ENCODE results near the gene ELMO1. TPM values are rescaled to one million over a fixed set of nuclear protein-coding genes. Genes with fewer than 3 reads are reported as not detected.
A peak's percentile ranks its signal among the peaks of the same experiment; 100 is the strongest.

Gene ELMO1
- total and polyA plus RNA-seq, 10 donors, result 26.0 to 494 (median 201) TPM

- no peaks in the 10 kb centered on the region for H3K9me3 ChIP-seq
- H3K27me3 ChIP-seq (replicated peaks in 1 of 7), result no peaks in the 10 kb centered on the region
- intact Hi-C loops (cut with DNase I; ENCODE audit: low total_unique reads), result no loop called here
- H3K4me1 ChIP-seq, result peaks cover 2 to 74% (median 51%) of the 10 kb centered on the region in 6 donors
- peak overlapping the region in 6 of 8 donors; percentile 10 to 78 (median 70) for H3K27ac ChIP-seq
- no peaks in the 10 kb centered on the region for H3K36me3 ChIP-seq
- DNase-seq, result no peak
- WGBS, 5 donors, result 30 to 54% (median 38%) methylated on average over 1 of the region's 1 CpG
- no peak for TF ChIP-seq POLR2A (IDR thresholded peaks at IDR 0.05)
- no peak overlapping the region for H3K4me3 ChIP-seq
Observed at GRCh38 chr7:37392673-37393017, 56.0 kb downstream of the ELMO1 start.

GRCh38 chr7:37391791-37392672 lies 56.6 kb downstream of the ELMO1 start:
- no peaks in the 10 kb centered on the region for H3K27me3 ChIP-seq (replicated peaks in 1 of 7)
- peak overlapping the region in 7 of 8 donors; percentile 33 to 78 (median 69) for H3K27ac ChIP-seq
- no peaks in the 10 kb centered on the region for H3K36me3 ChIP-seq
- no peak for TF ChIP-seq CTCF (IDR thresholded peaks at IDR 0.05 in 8 of 11, conservative IDR thresholded peaks at IDR 0.05 in 3 of 11)
- peak in 1 of 3 donors; percentile 45 for TF ChIP-seq POLR2AphosphoS5 (IDR thresholded peaks at IDR 0.05)
- 26 to 44% (median 35%) methylated on average over 10 of the region's 10 CpGs for WGBS, 5 donors
- H3K4me1 ChIP-seq, result peaks cover 0 to 71% (median 51%) of the 10 kb centered on the region in 6 donors
- H3K4me3 ChIP-seq, result peak overlapping the region in 1 of 8 donors; percentile 6
- no peak for DNase-seq
- H3K9me3 ChIP-seq, result no peaks in the 10 kb centered on the region
- intact Hi-C loops (cut with DNase I; ENCODE audit: low total_unique reads), result no loop called here

- Histone ChIP-seq H3K27ac (peak overlapping the region in 3 of 8 donors; percentile 46 to 77 (median 70)), H3K36me3 (no peaks in the 10 kb centered on the region), H3K4me1 (peaks cover 0 to 77% (median 50%) of the 10 kb centered on the region in 6 donors), H3K4me3 (no peak overlapping the region), H3K9me3 (no peaks in the 10 kb centered on the region), H3K27me3 (replicated peaks in 1 of 7) (no peaks in the 10 kb centered on the region)
- intact Hi-C loops (cut with DNase I; ENCODE audit: low total_unique reads), result no loop called here
- TF ChIP-seq POLR2AphosphoS5 (IDR thresholded peaks at IDR 0.05) (peak in 1 of 3 donors; percentile 44), CTCF (IDR thresholded peaks at IDR 0.05 in 8 of 11, conservative IDR thresholded peaks at IDR 0.05 in 3 of 11) (no peak)
- peak; percentile 76 for DNase-seq
- 56 to 76% (median 64%) methylated on average over 8 of the region's 8 CpGs for WGBS, 5 donors
Observed at GRCh38 chr7:37390114-37390513, 58.5 kb downstream of the ELMO1 start.

- 68 to 80% (median 73%) methylated on average over 4 of the region's 4 CpGs for WGBS, 5 donors
- Histone ChIP-seq H3K27ac (peak overlapping the region in 2 of 8 donors; percentile 40 to 77), H3K9me3 (no peaks in the 10 kb centered on the region), H3K36me3 (no peaks in the 10 kb centered on the region), H3K4me3 (no peak overlapping the region), H3K4me1 (peaks cover 0 to 66% (median 44%) of the 10 kb centered on the region in 6 donors), H3K27me3 (replicated peaks in 1 of 7) (no peaks in the 10 kb centered on the region)
- intact Hi-C loops (cut with DNase I; ENCODE audit: low total_unique reads), result no loop called here
- no peak for TF ChIP-seq CTCF (IDR thresholded peaks at IDR 0.05 in 8 of 11, conservative IDR thresholded peaks at IDR 0.05 in 3 of 11)
- no peak for TF ChIP-seq POLR2A (IDR thresholded peaks at IDR 0.05)
- TF ChIP-seq POLR2AphosphoS5 (IDR thresholded peaks at IDR 0.05), result no peak
- DNase-seq, result no peak
Observed at GRCh38 chr7:37388811-37389210, 59.9 kb downstream of the ELMO1 start.

All from spleen (tissue), 11 donors.